IMR-90 (cell line): ENCODE results near the gene ZNF385B. TPM values are rescaled to one million over a fixed set of nuclear protein-coding genes. Genes with fewer than 3 reads are reported as not detected.

Experiments used
- ATAC-seq: fragments of 200-7000 bp; cut with Tn5 transposase; 2 replicates; pipeline ENCODE4 v1.9.1; 2020; ENCODE audit warnings: low read depth, mild to moderate bottlenecking, moderate library complexity
- BruUV-seq: library from RNA; stranded (reverse); fragments of 400-500 nt; replicated peaks from 2 replicates; lab custom pipeline; 2021; lab: Mats Ljungman, UMichigan
- CTCF ChIA-PET: fragments of 300-600 bp; formaldehyde crosslinking; extraction: SDS; loops from one replicate; lab custom pipeline; 2021; ENCODE audit warnings: antibody characterized with exemption; lab: Yijun Ruan, JAX
- POLR2A ChIA-PET: fragments of 300-600 bp; sonication (Branson Sonifier 250); formaldehyde crosslinking; loops from one replicate; lab custom pipeline; 2022; ENCODE audit warnings: antibody characterized with exemption; ENCODE audit not compliant: unreplicated experiment; lab: Charles Lee
- DNase-seq: peaks from one replicate; pipeline ENCODE4 v3.0.0; 2013
- H2AFZ ChIP-seq: replicated peaks from 2 replicates; pipeline ENCODE3; 2013; ENCODE audit warnings: low read length, mild to moderate bottlenecking; ENCODE audit not compliant: poor library complexity
- H2AK5ac ChIP-seq: 2 replicates; pipeline ENCODE4 v1.6.1; 2013; ENCODE audit warnings: low read depth, low read length, inconsistent platforms
- H2AK9ac ChIP-seq: replicated peaks from 2 replicates; pipeline ENCODE3; 2013; ENCODE audit warnings: mild to moderate bottlenecking, low read depth, low read length, moderate library complexity; ENCODE audit not compliant: poor library complexity
- H2BK120ac ChIP-seq: 2 replicates; pipeline ENCODE4 v1.6.1; 2013; ENCODE audit warnings: low read depth, low read length, inconsistent platforms
- H2BK15ac ChIP-seq: 3 replicates; pipeline ENCODE4 v1.6.1; 2013; ENCODE audit warnings: low read depth, low read length, inconsistent platforms
- H2BK20ac ChIP-seq: 2 replicates; pipeline ENCODE4 v1.6.1; 2013; ENCODE audit warnings: low read depth, mild to moderate bottlenecking, inconsistent platforms, low read length, moderate library complexity
- H2BK5ac ChIP-seq: 2 replicates; pipeline ENCODE4 v1.6.1; 2013; ENCODE audit warnings: mild to moderate bottlenecking, low read depth, low read length, inconsistent platforms; ENCODE audit not compliant: poor library complexity, severe bottlenecking
- H3K14ac ChIP-seq: replicated peaks from 2 replicates; pipeline ENCODE4 v1.6.1; 2013; ENCODE audit warnings: low read depth, low read length, inconsistent platforms
- H3K18ac ChIP-seq: 2 replicates; pipeline ENCODE4 v1.6.1; 2013; ENCODE audit warnings: low read depth, low read length, control low read depth
- H3K23ac ChIP-seq: 2 replicates; pipeline ENCODE4 v1.6.1; 2013; ENCODE audit warnings: low read depth, low read length, inconsistent platforms
- H3K27ac ChIP-seq: 2 replicates; pipeline ENCODE4 v1.5.1; 2013; ENCODE audit warnings: mild to moderate bottlenecking, control low read depth, low read length; ENCODE audit not compliant: insufficient read depth
- H3K27me3 ChIP-seq: 2 replicates; pipeline ENCODE4 v1.6.1; 2013; ENCODE audit warnings: low read length; ENCODE audit not compliant: control insufficient read depth, insufficient read depth
- H3K36me3 ChIP-seq: 2 replicates; pipeline ENCODE4 v1.6.1; 2013; ENCODE audit warnings: low read length, mixed read lengths; ENCODE audit not compliant: control insufficient read depth, insufficient read depth
- H3K4ac ChIP-seq: 2 replicates; pipeline ENCODE4 v1.6.1; 2013; ENCODE audit warnings: low read depth, low read length, inconsistent platforms
- H3K4me1 ChIP-seq: 2 replicates; pipeline ENCODE4 v1.6.1; 2013; ENCODE audit warnings: low read length, mixed read lengths; ENCODE audit not compliant: control insufficient read depth, insufficient read depth
- H3K4me2 ChIP-seq: 2 replicates; pipeline ENCODE4 v1.6.1; 2013; ENCODE audit warnings: low read depth, mild to moderate bottlenecking, control low read depth, low read length, moderate library complexity
- H3K4me3 ChIP-seq: 2 replicates; pipeline ENCODE4 v1.5.1; 2013; ENCODE audit warnings: low read depth, mild to moderate bottlenecking, control low read depth, low read length, moderate library complexity; ENCODE audit not compliant: insufficient read depth
- H3K56ac ChIP-seq: 2 replicates; pipeline ENCODE4 v1.6.1; 2013; ENCODE audit warnings: low read length, inconsistent platforms; ENCODE audit not compliant: insufficient read depth; ENCODE audit errors: extremely low read depth
- H3K79me1 ChIP-seq, 2 experiments: 2 replicates each; pipeline ENCODE4 v1.6.1; 2013; ENCODE audit warnings: low read length in 2 of 2, inconsistent platforms in 1 of 2, low read depth in 1 of 2
- H3K9ac ChIP-seq: 2 replicates; pipeline ENCODE4 v1.6.1; 2013; ENCODE audit warnings: low read depth, low read length, control low read depth
- H3K9me1 ChIP-seq: 2 replicates; pipeline ENCODE4 v1.6.1; 2013; ENCODE audit warnings: low read length, inconsistent platforms; ENCODE audit not compliant: insufficient read depth
- H3K9me3 ChIP-seq: 2 replicates; pipeline ENCODE4 v1.6.1; 2013; ENCODE audit warnings: low read length; ENCODE audit not compliant: control insufficient read depth, insufficient read depth
- H4K20me1 ChIP-seq: 2 replicates; pipeline ENCODE4 v1.6.1; 2013; ENCODE audit warnings: low read length, inconsistent platforms; ENCODE audit not compliant: insufficient read depth
- H4K5ac ChIP-seq: 2 replicates; pipeline ENCODE4 v1.6.1; 2013; ENCODE audit warnings: mild to moderate bottlenecking, low read depth, low read length, control low read depth
- H4K8ac ChIP-seq, 2 experiments: 2 replicates each; pipeline ENCODE4 v1.6.1; 2013; ENCODE audit warnings: low read depth in 2 of 2, low read length in 2 of 2, control low read depth in 1 of 2, inconsistent platforms in 1 of 2
- H4K91ac ChIP-seq: 2 replicates; pipeline ENCODE4 v1.6.1; 2013; ENCODE audit warnings: low read depth, low read length, inconsistent platforms; ENCODE audit not compliant: insufficient read depth
- CEBPB ChIP-seq: IDR thresholded peaks from 2 replicates; pipeline ENCODE4 v1.6.1; 2012; ENCODE audit warnings: low read depth, low read length, improper control_type of control experiment
- WGBS, 2 experiments: methylation state at CpG; one replicate each; pipeline versions ENCODE4 v1.1.5 to v1.1.7; 2013; ENCODE audit warnings: missing lambda C conversion rate in 2 of 2; ENCODE audit not compliant: insufficient read length in 1 of 2; ENCODE audit errors: extremely low coverage in 2 of 2; 5-methylcytosine and 5-hydroxymethylcytosine counted together
- dilution Hi-C: fragments of 300-500 bp; cut with HindIII; formaldehyde crosslinking; loops from one replicate; pipeline ENCODE4 v1.14.3; 2018; ENCODE audit warnings: low sequenced_read_pairs; ENCODE audit not compliant: unreplicated experiment
- in situ Hi-C: fragments of 300-500 bp; cut with MboI; formaldehyde crosslinking; loops from 3 replicates; pipeline ENCODE4 v1.14.3; 2019; ENCODE audit warnings: low sequenced_read_pairs, inconsistent platforms, mixed read lengths
- intact Hi-C: fragments of 100-400 bp; cut with micrococcal nuclease; formaldehyde crosslinking; loops from 2 replicates; pipeline ENCODE4 v1.10.0; 2022
- polyA plus RNA-seq, 3 experiments: library from polyadenylated mRNA; depleted of rRNA; stranded (reverse); fragments of >200 nt; gene quantifications; 2 replicates each; pipeline ENCODE4 v1.2.3, GENCODE V29; 2012; ENCODE audit warnings: low replicate concordance in 1 of 3
- total RNA-seq: library from RNA; depleted of rRNA; stranded (reverse); fragments of >200 nt; gene quantifications from 2 replicates; pipeline ENCODE4 v1.2.3, GENCODE V29; 2012
- TF ChIP-seq, protein P1 (sequence below): conservative IDR thresholded peaks from 2 replicates; pipeline ENCODE4 v1.5.1; 2012; ENCODE audit warnings: mild to moderate bottlenecking, low read depth, low read length, improper control_type of control experiment

ZNF385B gene
- total and polyA plus RNA-seq, 2 of the 4 experiments (the other 2 are of a cell fraction), result not detected

DNA sequence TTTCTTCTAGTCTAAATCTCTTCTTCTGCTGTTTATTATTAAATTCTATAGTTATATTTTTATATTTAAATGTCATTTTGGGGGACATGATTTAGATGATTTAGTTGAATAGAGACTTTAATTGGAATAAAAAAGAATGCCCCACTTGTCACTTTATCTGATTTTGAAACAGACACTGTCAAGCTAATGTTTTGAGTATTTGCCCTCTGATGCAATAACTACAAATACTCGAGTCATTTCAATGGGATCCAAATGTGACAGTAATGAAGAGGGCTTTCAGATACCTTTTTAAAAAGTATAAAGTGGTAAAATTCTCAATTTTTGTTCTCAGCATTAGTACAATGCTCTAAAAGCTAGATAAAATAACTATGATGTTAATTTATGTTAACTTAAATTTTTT, 339.5 kb downstream of the ZNF385B start:
- Histone ChIP-seq H3K79me1 (no peaks in the 10 kb centered on the region), H2AK9ac (no peak overlapping the region), H3K4me1 (no peaks in the 10 kb centered on the region), H2BK120ac (no peak overlapping the region), H4K5ac (no peak overlapping the region), H3K18ac (no peak overlapping the region), H2BK20ac (no peak overlapping the region), H3K27ac (no peak overlapping the region), H4K8ac (no peak overlapping the region), H3K4me3 (no peak overlapping the region), H3K9ac (no peak overlapping the region), H3K9me3 (no peaks in the 10 kb centered on the region), H2BK15ac (no peak overlapping the region), H3K36me3 (no peaks in the 10 kb centered on the region), H3K14ac (no peak overlapping the region), H3K56ac (no peak overlapping the region), H3K23ac (no peak overlapping the region), H3K27me3 (no peaks in the 10 kb centered on the region), H2BK5ac (no peak overlapping the region), H2AFZ (no peak overlapping the region), H3K4ac (no peak overlapping the region), H4K91ac (no peak overlapping the region), H2AK5ac (no peak overlapping the region), H3K9me1 (no peaks in the 10 kb centered on the region), H3K4me2 (no peak overlapping the region), H4K20me1 (no peaks in the 10 kb centered on the region)
- POLR2A ChIA-PET, result no interaction called here
- DNase-seq, result no peak
- no CpG with 5 or more reads among the region's 1 CpG for WGBS, 2 experiments
- no peak for ATAC-seq
- CTCF ChIA-PET, result no interaction called here
- intact Hi-C loops, result no loop called here
- dilution Hi-C loops, result no loop called here
- peak; percentile 44; the same call in 1 of the 2 replicates for TF ChIP-seq CEBPB
- TF ChIP-seq, protein P1, sequence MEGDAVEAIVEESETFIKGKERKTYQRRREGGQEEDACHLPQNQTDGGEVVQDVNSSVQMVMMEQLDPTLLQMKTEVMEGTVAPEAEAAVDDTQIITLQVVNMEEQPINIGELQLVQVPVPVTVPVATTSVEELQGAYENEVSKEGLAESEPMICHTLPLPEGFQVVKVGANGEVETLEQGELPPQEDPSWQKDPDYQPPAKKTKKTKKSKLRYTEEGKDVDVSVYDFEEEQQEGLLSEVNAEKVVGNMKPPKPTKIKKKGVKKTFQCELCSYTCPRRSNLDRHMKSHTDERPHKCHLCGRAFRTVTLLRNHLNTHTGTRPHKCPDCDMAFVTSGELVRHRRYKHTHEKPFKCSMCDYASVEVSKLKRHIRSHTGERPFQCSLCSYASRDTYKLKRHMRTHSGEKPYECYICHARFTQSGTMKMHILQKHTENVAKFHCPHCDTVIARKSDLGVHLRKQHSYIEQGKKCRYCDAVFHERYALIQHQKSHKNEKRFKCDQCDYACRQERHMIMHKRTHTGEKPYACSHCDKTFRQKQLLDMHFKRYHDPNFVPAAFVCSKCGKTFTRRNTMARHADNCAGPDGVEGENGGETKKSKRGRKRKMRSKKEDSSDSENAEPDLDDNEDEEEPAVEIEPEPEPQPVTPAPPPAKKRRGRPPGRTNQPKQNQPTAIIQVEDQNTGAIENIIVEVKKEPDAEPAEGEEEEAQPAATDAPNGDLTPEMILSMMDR, result no peak
- in situ Hi-C loops, result no loop called here
- BruUV-seq, result no TSS peak
